Aorta (tissue), 5 donors: ENCODE data around the gene UBE3D. TPM values are rescaled to one million over a fixed set of nuclear protein-coding genes. Genes with fewer than 3 reads are reported as not detected.

Experiments
- ATAC-seq: fragments of 200-7000 bp; cut with Tn5 transposase; one replicate; pipeline ENCODE4 v1.9.1; 2022; ENCODE audit warnings: moderate library complexity; ENCODE audit not compliant: low FRiP score
- DNase-seq, 2 donors: peaks; one replicate each; pipeline ENCODE4 v3.0.0-alpha.2; 2020
- H3K27ac ChIP-seq, 2 donors: one replicate each; pipeline ENCODE4 v1.5.1; 2013; ENCODE audit warnings: low read length in 2 of 2, mild to moderate bottlenecking in 2 of 2, moderate library complexity in 2 of 2, control low read depth in 1 of 2, inconsistent platforms in 1 of 2, low read depth in 1 of 2
- H3K27me3 ChIP-seq, 2 donors: one replicate each; pipeline ENCODE4 v1.6.1; 2013; ENCODE audit warnings: control low read depth in 1 of 2, low read length in 1 of 2, mild to moderate bottlenecking in 1 of 2, moderate library complexity in 1 of 2; ENCODE audit not compliant: insufficient read depth in 2 of 2, control insufficient read depth in 1 of 2
- H3K36me3 ChIP-seq, 2 donors: one replicate each; pipeline ENCODE4 v1.6.1; 2013; ENCODE audit warnings: control low read depth in 1 of 2, low read length in 1 of 2, mild to moderate bottlenecking in 1 of 2; ENCODE audit not compliant: insufficient read depth in 2 of 2, control insufficient read depth in 1 of 2
- H3K4me1 ChIP-seq, 2 donors: one replicate each; pipeline ENCODE4 v1.6.1; 2013; ENCODE audit warnings: low read length in 2 of 2, control low read depth in 1 of 2, mild to moderate bottlenecking in 1 of 2, moderate library complexity in 1 of 2; ENCODE audit not compliant: insufficient read depth in 2 of 2, control insufficient read depth in 1 of 2
- H3K4me3 ChIP-seq, 2 donors: one replicate each; pipeline ENCODE4 v1.5.1; 2013; ENCODE audit warnings: low read length in 2 of 2, control low read depth in 1 of 2, mild to moderate bottlenecking in 1 of 2
- H3K9me3 ChIP-seq: one replicate; pipeline ENCODE4 v1.6.1; 2013; ENCODE audit warnings: mild to moderate bottlenecking, low read length; ENCODE audit not compliant: control insufficient read depth
- WGBS, 2 donors: extraction: QIAGEN DNeasy Blood & Tissue Kit; methylation state at CpG; one replicate each; pipeline ENCODE4 v1.1.7; 2013; 5-methylcytosine and 5-hydroxymethylcytosine counted together
- intact Hi-C, 2 donors: fragments of 100-400 bp; cut with DNase I; formaldehyde crosslinking; loops; one replicate each; pipeline versions ENCODE4 v1.14.2 to v1.15.0; 2022
- polyA plus RNA-seq, 2 donors: library from polyadenylated mRNA; stranded (reverse); fragments of 200-250 nt; gene quantifications; one replicate each; pipeline ENCODE4 v1.2.3, GENCODE V29; 2013
- total RNA-seq, 2 donors: library from RNA; stranded (reverse); fragmentation: NEBNext Ultra II Directional; extraction: Animal tissue kit (Norgen Biotek cat#: 25700); gene quantifications; one replicate each; pipeline ENCODE4 v1.2.1, GENCODE V29; 2021
- donor health status: healthy with polysubstance abuse.
- donor health status: Bipolar disorder and iron deficiency.
- donor health status: DM: no; HTN: no; CAD: no.
- donor health status: DM: no; HTN: no; CAD: no.
- donor health status: DM: yes; HTN: yes; CAD: no.

UBE3D gene
- total and polyA plus RNA-seq, 4 donors, result 1.8 to 7.7 (median 3.7) TPM

GRCh38 chr6:82971877-82972460 is 93.7 kb downstream of the UBE3D start:
- intact Hi-C loops, result no loop called here
- no peak for DNase-seq
- H3K4me1 ChIP-seq, result no peaks in the 10 kb centered on the region
- H3K27ac ChIP-seq, result no peak overlapping the region
- ATAC-seq, result no peak
- H3K9me3 ChIP-seq, result no peaks in the 10 kb centered on the region
- H3K27me3 ChIP-seq, result no peaks in the 10 kb centered on the region
- no peaks in the 10 kb centered on the region for H3K36me3 ChIP-seq
- 96 to 100% methylated on average over 3 of the region's 3 CpGs for WGBS, 2 donors
- no peak overlapping the region for H3K4me3 ChIP-seq

DNA sequence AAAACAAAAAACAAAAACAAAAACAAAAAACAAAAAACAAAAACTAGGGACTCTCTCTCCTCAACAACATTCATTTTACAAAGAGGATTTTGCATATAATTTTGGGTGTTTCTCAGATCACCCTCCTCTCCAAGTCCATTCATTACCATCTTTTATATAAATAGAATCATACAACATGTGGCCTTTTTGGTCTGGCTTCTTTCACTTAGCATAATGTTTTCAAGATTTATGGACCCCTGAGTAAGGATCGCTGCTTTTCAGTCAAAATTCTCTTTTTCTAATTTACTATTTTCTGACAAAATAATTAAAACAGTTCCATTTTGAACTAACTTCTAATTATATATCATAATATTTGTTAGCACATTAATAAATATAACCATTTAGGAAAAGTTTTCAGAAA is 94.8 kb downstream of the UBE3D start:
- DNase-seq (no peak), ATAC-seq (no peak)
- Histone ChIP-seq H3K9me3 (no peaks in the 10 kb centered on the region), H3K4me3 (no peak overlapping the region), H3K27ac (no peak overlapping the region), H3K36me3 (no peaks in the 10 kb centered on the region), H3K27me3 (no peaks in the 10 kb centered on the region), H3K4me1 (no peaks in the 10 kb centered on the region)
- intact Hi-C loops, result no loop called here
- WGBS, 2 donors, result 64 to 69% methylated on average over 1 of the region's 1 CpG

GRCh38 chr6:82968708-82969107 is 96.9 kb downstream of the UBE3D start:
- H3K27ac ChIP-seq, result no peak overlapping the region
- no peaks in the 10 kb centered on the region for H3K36me3 ChIP-seq
- DNase-seq, result no peak
- ATAC-seq, result no peak
- no peaks in the 10 kb centered on the region for H3K9me3 ChIP-seq
- WGBS, 2 donors, result 92 to 93% methylated on average over 2 of the region's 2 CpGs
- H3K27me3 ChIP-seq, result no peaks in the 10 kb centered on the region
- no peaks in the 10 kb centered on the region for H3K4me1 ChIP-seq
- no peak overlapping the region for H3K4me3 ChIP-seq
- intact Hi-C loops, result no loop called here

DNA sequence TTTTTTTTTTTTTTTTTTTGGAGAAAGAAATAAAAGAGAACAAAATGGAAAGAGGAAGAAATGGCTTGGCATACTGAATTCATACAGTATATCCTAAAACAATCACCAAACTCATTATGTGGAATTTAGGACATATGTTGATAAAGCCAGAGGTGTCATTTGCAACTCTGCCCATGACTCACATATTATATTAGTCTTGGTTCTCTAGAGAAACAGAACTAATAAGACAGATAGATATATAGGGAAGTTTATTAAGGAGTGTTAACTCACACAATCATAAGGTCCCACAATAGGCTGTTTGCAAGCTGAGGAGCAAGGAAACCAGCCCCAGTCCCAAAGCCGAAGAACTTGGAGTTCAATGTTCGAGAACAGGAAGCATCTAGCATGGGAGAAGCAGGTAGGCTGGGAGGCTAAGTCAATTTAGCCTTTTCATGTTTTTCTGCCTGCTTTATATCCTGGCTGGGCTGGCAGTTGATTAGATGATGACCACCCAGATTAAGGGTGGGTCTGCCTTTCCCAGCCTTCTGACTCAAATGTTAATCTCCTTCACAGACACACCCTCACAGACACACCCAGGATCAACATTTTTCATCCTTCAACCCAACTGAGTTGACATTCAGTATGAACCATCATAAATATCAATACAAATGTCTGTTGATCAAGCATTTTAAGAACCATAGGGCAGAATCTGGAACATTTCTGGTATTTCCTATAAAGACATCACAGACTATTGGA is 102.3 kb downstream of the UBE3D start:
- Histone ChIP-seq H3K36me3 (no peaks in the 10 kb centered on the region), H3K4me3 (no peak overlapping the region), H3K4me1 (no peaks in the 10 kb centered on the region), H3K27ac (no peak overlapping the region), H3K9me3 (no peaks in the 10 kb centered on the region), H3K27me3 (no peaks in the 10 kb centered on the region)
- intact Hi-C loops, result no loop called here
- ATAC-seq (no peak), DNase-seq (no peak)
- WGBS, 2 donors, result 90 to 97% methylated on average over 2 of the region's 2 CpGs

GRCh38 chr6:82959385-82959941 is 106.2 kb downstream of the UBE3D start:
- WGBS, 2 donors, result 70 to 74% methylated on average over 4 of the region's 4 CpGs
- no peak overlapping the region for H3K4me3 ChIP-seq
- intact Hi-C loops, result no loop called here
- ATAC-seq (no peak), DNase-seq (no peak)
- no peaks in the 10 kb centered on the region for H3K36me3 ChIP-seq
- H3K4me1 ChIP-seq, result no peaks in the 10 kb centered on the region
- no peaks in the 10 kb centered on the region for H3K9me3 ChIP-seq
- H3K27me3 ChIP-seq, result no peaks in the 10 kb centered on the region
- no peak overlapping the region for H3K27ac ChIP-seq

DNA sequence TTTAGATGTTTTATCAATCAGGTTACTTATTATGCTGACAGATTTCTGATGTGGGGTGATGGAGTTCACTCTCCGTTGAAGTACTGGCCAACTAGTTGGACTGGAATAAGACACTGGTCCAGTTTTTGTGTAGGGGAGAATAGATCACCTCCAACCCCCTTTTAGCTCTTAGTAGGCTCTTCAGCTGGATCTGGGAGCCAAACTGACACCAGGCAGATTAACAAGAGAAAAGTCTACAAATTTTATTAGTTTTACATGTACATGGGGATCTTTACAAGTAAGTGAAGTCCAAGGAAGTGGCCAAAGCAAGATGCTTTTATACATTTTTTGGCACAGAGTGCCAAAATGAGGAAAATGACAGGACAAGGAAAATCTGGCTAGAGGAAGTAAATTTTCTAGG is 107.1 kb downstream of the UBE3D start:
- DNase-seq (no peak), ATAC-seq (no peak)
- H3K4me3 ChIP-seq, result no peak overlapping the region
- no peaks in the 10 kb centered on the region for H3K4me1 ChIP-seq
- no peaks in the 10 kb centered on the region for H3K27me3 ChIP-seq
- WGBS, 2 donors, result 85 to 88% methylated on average over 1 of the region's 1 CpG
- no peaks in the 10 kb centered on the region for H3K9me3 ChIP-seq
- no peak overlapping the region for H3K27ac ChIP-seq
- no peaks in the 10 kb centered on the region for H3K36me3 ChIP-seq
- intact Hi-C loops, result no loop called here

- no peaks in the 10 kb centered on the region for H3K27me3 ChIP-seq
- no peak for DNase-seq
- WGBS, 2 donors, result 63 to 73% methylated on average over 2 of the region's 2 CpGs
- intact Hi-C loops, result no loop called here
- no peaks in the 10 kb centered on the region for H3K9me3 ChIP-seq
- H3K27ac ChIP-seq, result no peak overlapping the region
- H3K4me1 ChIP-seq, result no peaks in the 10 kb centered on the region
- no peak for ATAC-seq
- no peaks in the 10 kb centered on the region for H3K36me3 ChIP-seq
- no peak overlapping the region for H3K4me3 ChIP-seq
These were observed 107.8 kb downstream of the UBE3D start for GRCh38 chr6:82957868-82958245.

GRCh38 chr6:82957171-82957867 is 108.3 kb downstream of the UBE3D start:
- Histone ChIP-seq H3K36me3 (no peaks in the 10 kb centered on the region), H3K4me1 (no peaks in the 10 kb centered on the region), H3K9me3 (no peaks in the 10 kb centered on the region), H3K4me3 (no peak overlapping the region), H3K27ac (no peak overlapping the region), H3K27me3 (no peaks in the 10 kb centered on the region)
- 68 to 76% methylated on average over 9 of the region's 9 CpGs for WGBS, 2 donors
- ATAC-seq (no peak), DNase-seq (no peak)
- intact Hi-C loops, result no loop called here
